ENCODE results near the gene CD8B.
A peak's percentile ranks its signal among the peaks of the same experiment; 100 is the strongest.

The CD8B gene

DNA sequence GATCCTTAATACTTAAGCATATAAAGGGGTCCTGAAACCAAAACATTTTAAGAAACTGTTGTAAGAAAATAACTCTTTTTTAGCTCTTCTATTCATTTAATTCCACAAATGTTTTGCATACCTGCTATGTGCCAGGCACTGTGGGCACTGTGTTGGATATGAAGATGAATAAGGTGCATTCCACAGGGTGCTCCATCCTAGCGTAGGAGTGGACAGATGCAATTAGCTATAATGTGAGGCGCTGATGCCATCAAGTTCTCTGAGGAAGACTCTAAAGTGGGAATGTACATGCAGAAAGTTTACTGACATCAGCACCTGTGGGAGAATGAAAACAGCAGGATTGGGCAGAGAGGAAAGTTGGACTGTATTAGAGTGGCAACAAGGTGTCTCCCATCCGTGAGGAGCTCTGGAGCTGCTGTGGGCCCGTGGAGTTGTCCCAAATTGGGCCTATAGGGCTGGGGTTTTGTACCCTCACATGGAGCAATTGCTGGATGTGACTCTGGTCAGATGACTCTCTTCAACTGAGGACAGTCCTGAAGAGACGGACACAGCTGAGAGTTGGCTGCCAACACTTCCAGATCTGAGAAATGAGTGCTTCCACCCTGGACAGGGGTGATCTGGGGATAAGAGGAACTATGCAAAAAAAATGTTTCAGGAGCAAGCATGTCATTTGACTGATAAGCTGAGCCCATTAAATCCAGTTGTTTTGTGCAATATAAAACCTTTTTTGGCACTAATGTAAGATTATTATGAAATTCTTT lies 93.3 kb downstream of the CD8B start:
- peak; percentile 16 to 54 (median 36) for DNase-seq

Measured in suppressor macrophage (primary cell).